ENCODE data around the gene PDSS2.

- TF ChIP-seq CTCF (IDR thresholded peaks at IDR 0.05; ENCODE audit: poor library complexity, severe bottlenecking) (peak; percentile 60), RAD21 (conservative IDR thresholded peaks at IDR 0.05) (peak; percentile 63)
Observed at GRCh38 chr6:107318100-107318736, 141.1 kb downstream of the PDSS2 start.
